GM12872 (cell line): ENCODE results near the gene NTSR2.

Experiments
- TF ChIP-seq, protein P1 (sequence below): IDR thresholded peaks from 3 replicates; pipeline ENCODE4 v1.5.1; 2011; ENCODE audit warnings: low read depth, mild to moderate bottlenecking, low read length, moderate library complexity; ENCODE audit not compliant: insufficient read depth

NTSR2 gene

GRCh38 chr2:11636593-11637295 is 33.3 kb downstream of the NTSR2 start:
- TF ChIP-seq, protein P1, sequence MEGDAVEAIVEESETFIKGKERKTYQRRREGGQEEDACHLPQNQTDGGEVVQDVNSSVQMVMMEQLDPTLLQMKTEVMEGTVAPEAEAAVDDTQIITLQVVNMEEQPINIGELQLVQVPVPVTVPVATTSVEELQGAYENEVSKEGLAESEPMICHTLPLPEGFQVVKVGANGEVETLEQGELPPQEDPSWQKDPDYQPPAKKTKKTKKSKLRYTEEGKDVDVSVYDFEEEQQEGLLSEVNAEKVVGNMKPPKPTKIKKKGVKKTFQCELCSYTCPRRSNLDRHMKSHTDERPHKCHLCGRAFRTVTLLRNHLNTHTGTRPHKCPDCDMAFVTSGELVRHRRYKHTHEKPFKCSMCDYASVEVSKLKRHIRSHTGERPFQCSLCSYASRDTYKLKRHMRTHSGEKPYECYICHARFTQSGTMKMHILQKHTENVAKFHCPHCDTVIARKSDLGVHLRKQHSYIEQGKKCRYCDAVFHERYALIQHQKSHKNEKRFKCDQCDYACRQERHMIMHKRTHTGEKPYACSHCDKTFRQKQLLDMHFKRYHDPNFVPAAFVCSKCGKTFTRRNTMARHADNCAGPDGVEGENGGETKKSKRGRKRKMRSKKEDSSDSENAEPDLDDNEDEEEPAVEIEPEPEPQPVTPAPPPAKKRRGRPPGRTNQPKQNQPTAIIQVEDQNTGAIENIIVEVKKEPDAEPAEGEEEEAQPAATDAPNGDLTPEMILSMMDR: no peak

DNA sequence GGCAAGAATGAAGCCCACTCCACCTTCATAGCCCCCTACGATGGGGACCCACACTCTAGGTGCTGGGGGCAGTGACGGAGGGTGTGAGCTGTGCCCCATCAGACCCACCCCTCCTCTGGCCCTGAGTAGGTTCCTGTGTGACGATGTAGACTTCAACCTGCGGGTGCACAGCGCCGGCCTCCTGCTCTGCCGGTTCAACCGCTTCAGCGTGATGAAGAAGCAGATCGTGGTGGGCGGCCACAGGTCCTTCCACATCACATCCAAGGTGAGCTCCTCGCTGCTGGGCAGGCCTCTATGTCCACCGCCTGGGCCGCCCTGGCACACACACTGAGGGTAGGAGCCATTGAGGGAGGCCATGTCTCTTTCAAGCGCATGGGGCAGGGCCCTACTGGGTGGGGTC is 34.9 kb downstream of the NTSR2 start:
- TF ChIP-seq, protein P1: no peak

- TF ChIP-seq, protein P1: no peak
These were observed 35.4 kb downstream of the NTSR2 start for GRCh38 chr2:11634584-11634983.

GRCh38 chr2:11633923-11634478 is 36.0 kb downstream of the NTSR2 start:
- TF ChIP-seq, protein P1: no peak

DNA sequence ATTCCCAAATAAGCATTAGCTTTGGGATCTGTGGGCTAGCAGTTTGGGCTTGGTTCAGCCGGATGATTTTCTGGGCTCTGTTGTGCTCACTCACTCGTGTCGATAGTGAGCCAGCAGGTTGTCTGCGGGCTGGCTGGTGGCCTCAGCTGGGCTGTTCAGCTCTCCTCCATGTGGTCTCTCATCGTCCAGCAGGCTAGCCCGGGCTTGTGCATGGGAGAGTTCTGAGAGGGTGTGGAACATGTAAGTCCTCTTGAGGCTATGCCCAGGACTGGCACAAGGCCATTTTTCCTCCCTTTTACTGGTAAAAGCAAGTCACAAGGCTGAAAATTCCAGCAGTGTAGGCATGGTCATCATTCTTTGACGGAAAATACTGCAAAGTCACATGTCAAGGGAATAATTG is 38.5 kb downstream of the NTSR2 start:
- TF ChIP-seq, protein P1: no peak

- TF ChIP-seq, protein P1: no peak
These were observed 39.1 kb downstream of the NTSR2 start for GRCh38 chr2:11630855-11631254.

GRCh38 chr2:11629851-11630250 is 40.1 kb downstream of the NTSR2 start:
- TF ChIP-seq, protein P1: no peak
